ENCODE results near the gene ARHGAP30. TPM values are rescaled to one million over a fixed set of nuclear protein-coding genes. Genes with fewer than 3 reads are reported as not detected.

The ARHGAP30 gene
- polyA plus RNA-seq, 1 of the 3 experiments (the other 2 are of a cell fraction): not detected

- no peaks in the 10 kb centered on the region for H3K4me1 ChIP-seq (ENCODE audit: control insufficient read depth in 1 of 2, insufficient read depth in 2 of 2, low read depth in 1 of 2, low read length in 1 of 2)
- H3K9ac ChIP-seq: no peak overlapping the region
- H3K36me3 ChIP-seq (replicated peaks in 1 of 2; ENCODE audit: control insufficient read depth in 1 of 2, insufficient read depth in 2 of 2, low read length in 1 of 2): peaks cover 18 to 28% of the 10 kb centered on the region in 2 experiments
- no peaks in the 10 kb centered on the region for H3K9me3 ChIP-seq
- H3K4me2 ChIP-seq: no peak overlapping the region
- no peaks in the 10 kb centered on the region for H3K27me3 ChIP-seq (ENCODE audit: insufficient read depth)
- H3K27ac ChIP-seq (ENCODE audit: low read depth in 2 of 2, low read length in 1 of 2): no peak overlapping the region
- CTCF ChIA-PET: interaction anchor here (1.6 kb wide), 1 partner anchor 9 kb away, joined by 8 read pairs; the partner anchor contains the start of gene KLHDC9
- no peaks in the 10 kb centered on the region for H3K9me2 ChIP-seq
- no peak overlapping the region for H3K4me3 ChIP-seq (ENCODE audit: low read depth in 2 of 2, low read length in 1 of 2)
- POLR2A ChIA-PET: no interaction called here
- no peak for DNase-seq
- TF ChIP-seq RCOR1 (IDR thresholded peaks at IDR 0.05; ENCODE audit: low read length) (no peak), TAF1 (IDR thresholded peaks at IDR 0.05; ENCODE audit: borderline replicate concordance, low read depth, low read length) (no peak), CTCF (IDR thresholded peaks at IDR 0.05) (no peak), GATA2 (CRISPR knock-in tag; IDR thresholded peaks at IDR 0.05) (no peak), JUND (IDR thresholded peaks at IDR 0.05) (no peak), MXI1 (IDR thresholded peaks at IDR 0.05; ENCODE audit: low read depth, low read length) (no peak), TEAD4 (IDR thresholded peaks at IDR 0.05; ENCODE audit: borderline replicate concordance, insufficient read depth) (no peak), REST (IDR thresholded peaks at IDR 0.05; ENCODE audit: low read depth, low read length) (no peak), GABPA (IDR thresholded peaks at IDR 0.05; ENCODE audit: low read depth) (no peak), MEF2A (IDR thresholded peaks at IDR 0.05; ENCODE audit: borderline replicate concordance, low read depth) (no peak), EP300 (IDR thresholded peaks at IDR 0.05; ENCODE audit: borderline replicate concordance in 1 of 2, low read depth in 1 of 2, low read length in 1 of 2) (no peak), ZBTB33 (IDR thresholded peaks at IDR 0.05; ENCODE audit: borderline replicate concordance, low read depth) (no peak), FOXJ3 (CRISPR knock-in tag; IDR thresholded peaks at IDR 0.05) (no peak), SMC3 (IDR thresholded peaks at IDR 0.05; ENCODE audit: low read depth, low read length) (no peak)
- H3K79me2 ChIP-seq (ENCODE audit: insufficient read depth): peaks cover 85% of the 10 kb centered on the region
- H2AFZ ChIP-seq (ENCODE audit: low read depth): no peak overlapping the region
- 95% methylated on average over 1 of the region's 1 CpG for WGBS (ENCODE audit: low lambda C conversion rate)
- H4K20me1 ChIP-seq (ENCODE audit: insufficient read depth): peaks cover 49% of the 10 kb centered on the region
- peaks cover 24% of the 10 kb centered on the region for H3F3A ChIP-seq (replicated peaks; ENCODE audit: insufficient read depth)
Observed at GRCh38 chr1:161106431-161106830, 36.7 kb upstream of the ARHGAP30 start.

Measured in SK-N-SH (cell line).